AG10803 (cell line): ENCODE data around the gene STARD13.

Source experiments
- DNase-seq: peaks from one replicate; pipeline ENCODE4 v3.0.0; 2010; ENCODE audit warnings: low read depth
- H3K4me3 ChIP-seq: 2 replicates; pipeline ENCODE4 v1.5.1; 2011; ENCODE audit warnings: mild to moderate bottlenecking, low read length, control low read depth
- CTCF ChIP-seq: conservative IDR thresholded peaks from 2 replicates; pipeline ENCODE4 v1.5.1; 2011; ENCODE audit warnings: mild to moderate bottlenecking, low read length, control low read depth, inconsistent platforms

Gene STARD13

GRCh38 chr13:33066329-33066728 lies 219.2 kb downstream of the STARD13 start:
- DNase-seq = no peak
- no peak for TF ChIP-seq CTCF
- no peak overlapping the region for H3K4me3 ChIP-seq

- no peak for DNase-seq
- H3K4me3 ChIP-seq = no peak overlapping the region
- TF ChIP-seq CTCF = no peak
Measured at GRCh38 chr13:33060815-33061214, 224.7 kb downstream of the STARD13 start.

DNA sequence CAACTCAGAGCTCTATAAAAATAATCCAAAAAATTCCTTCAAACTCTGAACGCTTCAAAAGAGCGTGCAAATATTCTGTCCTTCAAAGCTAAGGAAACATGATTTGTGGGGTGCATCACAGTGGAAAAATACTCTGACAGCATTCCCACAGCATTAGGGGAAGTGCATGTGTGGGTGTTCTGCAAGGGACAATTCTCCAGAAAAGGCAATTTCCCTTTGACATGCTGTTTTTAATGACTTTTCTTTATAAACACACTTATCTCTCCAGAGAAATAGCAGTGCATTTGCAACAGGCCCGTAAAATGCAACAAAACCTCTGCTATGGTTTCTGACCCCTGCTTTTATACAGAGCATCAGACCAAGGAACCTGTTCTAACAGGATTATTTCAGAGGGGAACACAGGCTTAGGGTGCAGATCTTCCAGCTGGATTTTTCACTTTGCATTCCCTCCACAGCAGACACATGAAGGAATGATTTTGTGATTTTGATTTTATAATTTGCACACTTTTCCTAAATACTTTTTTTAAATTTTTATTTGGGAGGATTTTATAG lies 226.7 kb downstream of the STARD13 start:
- no peak overlapping the region for H3K4me3 ChIP-seq
- DNase-seq = no peak
- TF ChIP-seq CTCF = no peak

GRCh38 chr13:33057019-33057780 lies 228.4 kb downstream of the STARD13 start:
- DNase-seq = peak; percentile 15
- peak; percentile 57 for TF ChIP-seq CTCF
- H3K4me3 ChIP-seq = no peak overlapping the region

DNA sequence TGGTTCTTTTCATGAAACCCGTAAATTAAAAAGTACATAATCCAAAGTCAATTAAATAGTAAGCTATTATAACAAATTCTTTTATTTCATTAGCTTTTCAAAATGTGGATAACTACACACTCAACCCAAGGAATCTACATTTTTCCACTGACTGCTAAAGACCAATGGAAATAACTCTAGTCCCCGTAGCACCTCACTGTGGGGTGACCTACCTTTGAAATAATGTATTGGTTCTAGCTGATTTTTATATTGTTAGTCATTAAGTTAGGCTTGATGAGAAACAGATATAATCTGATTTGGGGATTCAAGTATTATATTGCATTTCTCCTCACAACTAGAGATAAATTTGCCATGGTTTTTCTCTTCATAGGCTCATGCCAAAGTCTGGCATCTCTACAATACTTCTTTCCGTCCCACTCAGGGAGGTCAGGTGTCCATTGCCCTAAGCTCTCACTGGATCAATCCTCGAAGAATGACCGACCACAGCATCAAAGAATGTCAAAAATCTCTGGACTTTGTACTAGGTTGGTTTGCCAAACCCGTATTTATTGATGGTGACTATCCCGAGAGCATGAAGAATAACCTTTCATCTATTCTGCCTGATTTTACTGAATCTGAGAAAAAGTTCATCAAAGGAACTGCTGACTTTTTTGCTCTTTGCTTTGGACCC lies 232.0 kb downstream of the STARD13 start:
- DNase-seq = peak; percentile 57
- no peak overlapping the region for H3K4me3 ChIP-seq
- no peak for TF ChIP-seq CTCF
